T-helper 1 cell treated with Interleukin-12 subunit alpha and Interleukin-12 subunit beta and Interleukin-4 antibody, amounts not matched to agents 30 μg/mL and 1 μg/mL, for 36 hours (primary cell): ENCODE measurements around the gene ZMIZ1.
A peak's percentile ranks its signal among the peaks of the same experiment; 100 is the strongest.

ENCODE experiments used
- H3K27ac Mint-ChIP-seq: one replicate; pipeline ENCODE4 v1.8.0; 2021; ENCODE audit warnings: mild to moderate bottlenecking, mixed read lengths
- H3K27me3 Mint-ChIP-seq: one replicate; pipeline ENCODE4 v1.8.0; 2021; ENCODE audit warnings: low read depth, mixed read lengths
- H3K36me3 Mint-ChIP-seq: one replicate; pipeline ENCODE4 v1.8.0; 2021; ENCODE audit warnings: low read depth, mixed read lengths
- H3K4me1 Mint-ChIP-seq: one replicate; pipeline ENCODE4 v1.8.0; 2021; ENCODE audit warnings: low read depth, mixed read lengths
- H3K4me3 Mint-ChIP-seq: one replicate; pipeline ENCODE4 v1.8.0; 2021; ENCODE audit warnings: mild to moderate bottlenecking, moderate library complexity, mixed read lengths
- H3K9me3 Mint-ChIP-seq: one replicate; pipeline ENCODE4 v1.8.0; 2021; ENCODE audit warnings: mixed read lengths

The ZMIZ1 gene

GRCh38 chr10:79253704-79254103, 184.9 kb downstream of the ZMIZ1 start:
- H3K4me3 Mint-ChIP-seq = no peak overlapping the region
- peaks cover 40% of the 10 kb centered on the region for H3K4me1 Mint-ChIP-seq

GRCh38 chr10:79254333-79255006, 185.7 kb downstream of the ZMIZ1 start:
- no peaks in the 10 kb centered on the region for H3K9me3 Mint-ChIP-seq
- H3K36me3 Mint-ChIP-seq = peaks cover 4% of the 10 kb centered on the region
- peaks cover 44% of the 10 kb centered on the region for H3K4me1 Mint-ChIP-seq
- H3K27ac Mint-ChIP-seq = no peak overlapping the region
- H3K27me3 Mint-ChIP-seq = no peaks in the 10 kb centered on the region
- H3K4me3 Mint-ChIP-seq = no peak overlapping the region

More at GRCh38 chr10:79253704-79254103, 184.9 kb downstream of the ZMIZ1 start:
- Mint-ChIP-seq H3K9me3 (no peaks in the 10 kb centered on the region), H3K36me3 (peaks cover 4% of the 10 kb centered on the region), H3K27me3 (no peaks in the 10 kb centered on the region), H3K27ac (no peak overlapping the region)

- H3K36me3 Mint-ChIP-seq = peaks cover 7% of the 10 kb centered on the region
- no peaks in the 10 kb centered on the region for H3K27me3 Mint-ChIP-seq
- peaks cover 41% of the 10 kb centered on the region for H3K4me1 Mint-ChIP-seq
- H3K27ac Mint-ChIP-seq = no peak overlapping the region
- H3K4me3 Mint-ChIP-seq = no peak overlapping the region
- H3K9me3 Mint-ChIP-seq = no peaks in the 10 kb centered on the region
Observed at GRCh38 chr10:79255007-79255507, 186.3 kb downstream of the ZMIZ1 start.

- peaks cover 29% of the 10 kb centered on the region for H3K4me1 Mint-ChIP-seq
- no peak overlapping the region for H3K27ac Mint-ChIP-seq
- H3K36me3 Mint-ChIP-seq = peaks cover 8% of the 10 kb centered on the region
- H3K27me3 Mint-ChIP-seq = no peaks in the 10 kb centered on the region
- H3K9me3 Mint-ChIP-seq = no peaks in the 10 kb centered on the region
- H3K4me3 Mint-ChIP-seq = no peak overlapping the region
Observed at GRCh38 chr10:79256264-79256806, 187.6 kb downstream of the ZMIZ1 start.

GRCh38 chr10:79258894-79259293, 190.1 kb downstream of the ZMIZ1 start:
- H3K27me3 Mint-ChIP-seq = no peaks in the 10 kb centered on the region
- H3K4me3 Mint-ChIP-seq = no peak overlapping the region
- H3K9me3 Mint-ChIP-seq = no peaks in the 10 kb centered on the region
- H3K36me3 Mint-ChIP-seq = peaks cover 8% of the 10 kb centered on the region
- H3K27ac Mint-ChIP-seq = no peak overlapping the region
- H3K4me1 Mint-ChIP-seq = peaks cover 18% of the 10 kb centered on the region

- peak overlapping the region; percentile 45 for H3K27ac Mint-ChIP-seq
- H3K9me3 Mint-ChIP-seq = no peaks in the 10 kb centered on the region
- H3K4me1 Mint-ChIP-seq = peaks cover 18% of the 10 kb centered on the region
- no peaks in the 10 kb centered on the region for H3K27me3 Mint-ChIP-seq
- H3K4me3 Mint-ChIP-seq = no peak overlapping the region
- H3K36me3 Mint-ChIP-seq = peaks cover 8% of the 10 kb centered on the region
Observed at GRCh38 chr10:79259834-79260233, 191.1 kb downstream of the ZMIZ1 start.

GRCh38 chr10:79260811-79261740, 192.3 kb downstream of the ZMIZ1 start:
- Mint-ChIP-seq H3K27ac (no peak overlapping the region), H3K9me3 (no peaks in the 10 kb centered on the region), H3K4me1 (peaks cover 17% of the 10 kb centered on the region), H3K4me3 (no peak overlapping the region), H3K27me3 (no peaks in the 10 kb centered on the region), H3K36me3 (peaks cover 6% of the 10 kb centered on the region)

- H3K4me3 Mint-ChIP-seq = no peak overlapping the region
- no peak overlapping the region for H3K27ac Mint-ChIP-seq
- peaks cover 22% of the 10 kb centered on the region for H3K4me1 Mint-ChIP-seq
- peaks cover 6% of the 10 kb centered on the region for H3K36me3 Mint-ChIP-seq
- no peaks in the 10 kb centered on the region for H3K27me3 Mint-ChIP-seq
- H3K9me3 Mint-ChIP-seq = no peaks in the 10 kb centered on the region
Observed at GRCh38 chr10:79262131-79262530, 193.4 kb downstream of the ZMIZ1 start.

- Mint-ChIP-seq H3K27ac (peak overlapping the region; percentile 31), H3K4me3 (no peak overlapping the region), H3K27me3 (no peaks in the 10 kb centered on the region), H3K36me3 (peaks cover 5% of the 10 kb centered on the region), H3K4me1 (peaks cover 25% of the 10 kb centered on the region), H3K9me3 (no peaks in the 10 kb centered on the region)
Observed at GRCh38 chr10:79262959-79263746, 194.4 kb downstream of the ZMIZ1 start.

GRCh38 chr10:79263939-79264338, 195.2 kb downstream of the ZMIZ1 start:
- H3K27ac Mint-ChIP-seq = no peak overlapping the region
- H3K9me3 Mint-ChIP-seq = no peaks in the 10 kb centered on the region
- H3K27me3 Mint-ChIP-seq = no peaks in the 10 kb centered on the region
- H3K4me1 Mint-ChIP-seq = peaks cover 28% of the 10 kb centered on the region
- H3K4me3 Mint-ChIP-seq = no peak overlapping the region
- peaks cover 4% of the 10 kb centered on the region for H3K36me3 Mint-ChIP-seq

- no peaks in the 10 kb centered on the region for H3K27me3 Mint-ChIP-seq
- H3K36me3 Mint-ChIP-seq = peaks cover 2% of the 10 kb centered on the region
- no peak overlapping the region for H3K27ac Mint-ChIP-seq
- H3K4me3 Mint-ChIP-seq = no peak overlapping the region
- no peaks in the 10 kb centered on the region for H3K9me3 Mint-ChIP-seq
- peaks cover 24% of the 10 kb centered on the region for H3K4me1 Mint-ChIP-seq
Observed at GRCh38 chr10:79264942-79265341, 196.2 kb downstream of the ZMIZ1 start.

GRCh38 chr10:79266084-79266483, 197.3 kb downstream of the ZMIZ1 start:
- peak overlapping the region; percentile 20 for H3K27ac Mint-ChIP-seq
- H3K9me3 Mint-ChIP-seq = no peaks in the 10 kb centered on the region
- no peak overlapping the region for H3K4me3 Mint-ChIP-seq
- H3K4me1 Mint-ChIP-seq = peaks cover 26% of the 10 kb centered on the region
- no peaks in the 10 kb centered on the region for H3K36me3 Mint-ChIP-seq
- no peaks in the 10 kb centered on the region for H3K27me3 Mint-ChIP-seq

- no peaks in the 10 kb centered on the region for H3K36me3 Mint-ChIP-seq
- no peaks in the 10 kb centered on the region for H3K9me3 Mint-ChIP-seq
- H3K27me3 Mint-ChIP-seq = no peaks in the 10 kb centered on the region
- H3K27ac Mint-ChIP-seq = peak overlapping the region; percentile 20
- H3K4me1 Mint-ChIP-seq = peaks cover 30% of the 10 kb centered on the region
- H3K4me3 Mint-ChIP-seq = no peak overlapping the region
Observed at GRCh38 chr10:79266543-79267312, 198.0 kb downstream of the ZMIZ1 start.
